GM19397 (cell line): ENCODE measurements around the gene SEMA4F.
A peak's percentile ranks its signal among the peaks of the same experiment; 100 is the strongest.

Experiments
- ATAC-seq: cut with Tn5 transposase; IDR thresholded peaks from one replicate; pipeline ENCODE4 v1.9.1; 2021; ENCODE audit warnings: mild to moderate bottlenecking, moderate library complexity; ENCODE audit not compliant: unreplicated experiment

SEMA4F gene

DNA sequence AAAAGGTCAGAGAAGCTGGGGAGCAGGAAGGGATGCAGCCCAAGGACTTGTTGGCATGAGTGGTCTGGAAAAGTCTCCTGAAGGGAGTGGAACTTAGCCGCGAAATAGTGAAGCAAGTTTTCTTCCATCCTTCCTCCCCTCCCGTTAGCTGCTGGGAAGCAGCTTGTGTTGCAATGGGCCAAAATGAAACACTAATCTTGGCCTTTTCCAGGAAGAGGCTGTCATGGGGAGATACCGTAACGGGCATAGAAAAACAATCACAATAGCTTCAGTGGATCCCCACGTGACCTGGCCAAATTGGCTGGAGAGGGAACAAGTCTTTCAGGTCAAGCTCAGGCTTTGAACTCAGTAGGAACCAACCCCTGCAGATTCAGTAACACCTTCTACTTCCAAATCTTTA, 49.3 kb downstream of the SEMA4F start:
- no peak for ATAC-seq

DNA sequence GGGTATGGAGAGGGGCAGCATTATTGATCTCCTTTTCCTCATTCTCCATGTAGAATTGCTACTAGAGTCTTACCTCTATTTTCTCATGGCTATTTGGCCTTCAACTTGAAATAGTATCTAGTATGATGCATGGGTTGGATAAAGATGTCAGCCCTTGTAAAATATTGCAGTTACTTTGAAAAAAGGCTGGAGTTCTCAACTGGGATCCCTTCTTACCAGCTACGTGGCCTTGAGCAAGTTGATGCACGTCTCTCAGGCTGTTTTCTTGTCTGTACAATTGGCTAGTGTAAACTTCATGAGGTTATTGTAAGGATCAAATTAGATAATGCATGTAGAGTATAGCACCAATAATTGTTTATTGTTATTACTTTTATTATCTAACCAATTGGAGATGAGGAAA, 50.2 kb downstream of the SEMA4F start:
- ATAC-seq = no peak

DNA sequence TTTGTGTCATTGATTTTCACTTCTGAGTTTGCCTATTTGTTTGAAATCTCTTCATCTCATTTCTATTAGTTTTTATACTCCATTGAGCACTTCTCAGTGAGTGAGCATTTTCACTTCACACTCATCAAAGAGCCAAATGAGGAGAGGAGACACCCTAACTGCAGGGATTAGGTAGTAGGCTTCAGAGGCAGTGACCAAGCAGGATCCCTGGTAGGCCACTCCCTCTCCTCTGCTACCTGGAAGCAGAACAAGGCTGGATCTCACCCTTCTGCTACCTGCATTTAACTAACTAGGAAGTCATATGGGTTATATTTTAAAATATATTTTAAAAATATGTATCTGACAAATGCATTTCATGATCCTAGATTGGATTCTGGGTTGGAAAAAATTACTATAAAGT, 52.7 kb downstream of the SEMA4F start:
- no peak for ATAC-seq

DNA sequence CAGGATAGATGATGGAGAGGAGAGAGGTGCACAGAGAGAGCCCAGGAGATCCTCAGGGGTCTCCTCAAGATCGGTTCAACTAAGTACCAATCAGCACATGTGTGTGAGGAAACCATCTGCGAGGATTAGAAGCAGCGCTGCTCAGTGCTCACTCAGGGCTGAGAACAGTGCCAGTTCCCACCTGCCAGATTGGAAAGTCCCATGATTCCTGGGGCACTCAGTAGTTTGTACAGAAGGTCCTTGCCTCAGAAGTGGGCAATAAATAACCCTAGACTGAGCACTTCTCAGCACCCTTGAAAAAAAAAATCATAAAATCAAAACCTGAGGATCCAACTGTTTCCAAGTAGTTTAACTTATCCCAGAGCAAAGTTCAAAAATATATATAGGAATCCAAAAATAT, 53.8 kb downstream of the SEMA4F start:
- ATAC-seq = no peak

DNA sequence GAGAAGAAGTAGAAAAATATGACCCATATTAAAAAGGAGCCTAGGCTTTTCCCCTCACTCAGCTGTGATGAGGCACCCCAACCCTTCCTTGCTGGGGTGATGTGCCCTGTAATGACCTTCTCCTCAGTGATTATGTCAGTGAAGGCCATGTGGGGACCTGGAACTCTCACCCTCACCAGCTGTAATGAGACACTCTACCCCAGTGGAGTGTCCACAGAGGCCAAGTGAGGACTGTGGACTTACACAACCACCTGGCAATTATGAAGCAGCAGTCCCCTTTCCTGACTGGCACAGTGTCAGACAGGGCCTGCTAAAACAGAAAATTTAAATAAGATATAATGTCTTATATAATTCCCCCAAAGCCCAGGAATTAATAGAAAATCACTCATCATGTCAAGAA, 54.2 kb downstream of the SEMA4F start:
- no peak for ATAC-seq

DNA sequence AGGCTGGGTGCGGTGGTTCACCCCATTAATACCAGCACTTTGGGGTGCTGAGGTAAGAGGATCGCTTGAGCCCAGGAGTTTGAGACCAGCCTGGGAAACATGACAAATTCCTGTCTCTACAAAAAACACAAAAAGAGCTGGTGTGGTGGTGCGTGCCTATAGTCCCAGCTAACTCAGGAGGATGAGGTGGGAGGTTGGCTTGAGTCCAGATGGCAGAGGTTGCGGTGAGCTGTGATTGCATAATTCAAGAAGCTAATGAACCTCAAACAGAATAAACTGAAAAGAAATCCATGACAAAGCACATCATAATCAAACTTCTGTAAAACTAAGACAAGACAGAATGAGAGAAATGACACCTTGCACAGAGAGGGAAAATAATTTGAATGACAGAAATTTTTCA, 54.8 kb downstream of the SEMA4F start:
- no peak for ATAC-seq

DNA sequence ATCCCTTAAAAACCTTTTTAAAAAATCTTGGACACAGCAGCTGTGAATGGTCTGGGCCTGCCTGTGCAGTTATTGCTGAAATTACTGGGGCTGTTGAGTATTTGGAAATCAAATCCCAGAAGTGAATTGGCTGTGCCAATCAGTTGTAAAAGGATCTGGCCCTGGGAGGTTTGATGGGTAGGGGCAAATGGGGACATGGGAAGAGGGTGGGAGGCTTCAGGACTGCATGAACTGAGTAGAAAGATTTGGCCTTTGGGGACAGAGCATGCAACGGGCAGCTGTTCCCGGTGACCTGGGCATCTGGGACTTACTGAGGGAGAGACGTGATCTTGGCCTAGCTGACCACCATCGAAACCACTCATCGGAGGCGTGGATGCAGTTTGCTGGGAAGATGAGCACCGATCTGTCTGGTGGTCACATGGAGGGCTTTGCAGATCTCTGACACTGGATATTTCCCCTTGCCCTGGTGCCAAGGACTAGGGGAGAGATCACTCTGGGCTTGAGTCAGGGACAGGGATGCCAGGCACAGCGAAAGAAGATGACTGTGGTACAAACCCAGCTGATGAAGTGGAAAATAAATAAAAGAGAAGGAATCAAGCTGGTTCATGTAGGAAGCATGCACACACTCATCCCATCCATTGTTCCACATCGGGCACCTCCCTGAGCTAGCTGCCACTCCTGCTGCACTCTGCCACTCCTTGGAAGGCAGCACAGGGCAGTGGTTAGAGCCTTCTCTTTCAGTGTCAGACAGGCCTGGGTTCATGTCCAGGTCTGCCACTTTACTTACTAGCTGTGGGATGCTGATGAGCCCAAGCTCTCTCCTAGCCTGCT, 58.4 kb downstream of the SEMA4F start:
- no peak for ATAC-seq

DNA sequence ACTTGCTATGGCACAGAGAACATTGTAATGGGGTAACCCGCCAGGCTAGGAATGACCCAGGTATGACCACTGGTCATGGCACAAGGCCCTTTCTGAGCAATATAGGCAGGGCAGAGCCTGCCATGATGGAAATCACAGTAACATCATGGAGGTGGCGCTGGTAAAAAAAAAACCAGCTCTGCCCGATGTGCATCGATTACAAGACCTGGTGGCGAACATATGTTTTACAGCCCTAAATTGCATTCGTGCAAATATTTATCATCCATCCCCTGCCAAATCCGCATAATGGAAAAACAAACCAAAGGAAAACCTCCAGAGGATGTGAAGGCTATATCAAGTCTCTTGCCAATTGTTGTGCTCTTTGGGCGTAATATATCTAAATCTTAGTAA, 60.6 kb downstream of the SEMA4F start:
- no peak for ATAC-seq

DNA sequence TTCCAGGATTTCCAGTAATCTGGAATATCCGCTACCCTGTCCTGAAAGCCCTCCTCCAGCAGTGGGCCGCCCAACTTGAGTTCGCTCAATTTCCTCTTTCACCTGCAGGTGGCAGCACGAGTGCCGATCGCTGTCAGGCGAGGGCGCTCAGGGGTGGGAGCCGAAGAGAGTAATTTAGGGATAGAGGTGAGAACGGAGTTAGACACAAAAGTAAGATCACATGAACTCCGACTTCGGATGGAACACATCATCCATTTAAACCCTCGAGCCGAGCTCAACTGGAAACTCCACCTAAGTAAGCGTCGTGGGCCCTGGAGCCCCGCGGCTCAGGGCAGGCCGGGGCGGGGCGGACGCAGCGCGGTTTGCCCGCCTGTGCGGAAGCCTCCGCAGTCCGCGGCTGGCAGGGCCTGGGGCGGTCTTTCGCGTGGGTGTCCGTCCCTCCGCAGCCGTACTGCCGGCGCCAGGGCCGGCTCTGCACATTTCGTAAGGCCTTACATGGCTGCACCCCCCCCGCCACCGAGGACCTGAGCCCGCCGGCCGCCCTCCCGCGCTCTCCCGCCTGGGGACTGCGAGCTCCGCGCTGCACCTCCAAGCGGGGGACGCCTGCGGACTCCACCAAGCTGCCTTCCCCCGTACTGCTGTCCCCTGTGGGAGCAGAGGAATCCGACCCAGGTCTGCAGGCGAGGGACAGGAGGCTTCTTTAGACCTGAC, 61.2 kb downstream of the SEMA4F start:
- ATAC-seq = peak; percentile 91

DNA sequence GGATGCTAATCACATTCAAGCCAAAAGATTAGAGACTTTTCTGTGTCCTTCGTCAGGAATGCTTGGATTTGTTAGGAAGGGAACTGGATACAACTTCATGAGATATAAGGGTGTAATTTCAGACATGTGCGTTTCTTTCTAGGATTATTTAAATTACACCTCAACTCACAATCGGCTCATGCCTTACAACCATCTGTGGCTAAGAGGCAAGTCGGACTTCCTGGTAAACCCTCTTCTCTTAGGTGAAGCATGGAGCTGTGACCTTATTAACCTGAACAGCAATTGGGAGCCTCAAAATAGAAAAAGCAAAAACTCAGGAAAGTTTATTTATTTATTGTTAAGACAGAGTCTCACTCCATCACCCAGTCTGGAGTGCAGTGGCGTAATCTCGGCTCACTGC, 61.8 kb downstream of the SEMA4F start:
- ATAC-seq = no peak

DNA sequence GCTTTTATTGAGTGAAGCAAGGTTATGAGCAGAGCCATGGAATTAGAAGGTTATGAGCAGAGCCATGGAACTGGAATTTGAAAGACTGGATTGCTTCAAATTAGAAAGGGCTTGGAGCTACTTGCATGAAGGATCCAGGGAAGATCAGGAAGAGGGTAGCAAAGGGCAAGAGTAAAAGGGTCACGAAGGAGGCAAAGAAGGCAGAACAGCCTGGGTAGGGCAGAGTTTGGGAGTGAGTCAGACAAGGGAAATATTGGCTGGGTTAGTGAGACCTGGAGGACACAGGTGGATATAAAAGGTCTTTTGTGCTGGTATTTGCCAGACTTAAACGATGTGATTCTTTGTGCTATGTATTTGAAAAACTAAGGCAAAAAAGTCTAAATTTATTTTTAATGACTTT, 65.0 kb downstream of the SEMA4F start:
- no peak for ATAC-seq

DNA sequence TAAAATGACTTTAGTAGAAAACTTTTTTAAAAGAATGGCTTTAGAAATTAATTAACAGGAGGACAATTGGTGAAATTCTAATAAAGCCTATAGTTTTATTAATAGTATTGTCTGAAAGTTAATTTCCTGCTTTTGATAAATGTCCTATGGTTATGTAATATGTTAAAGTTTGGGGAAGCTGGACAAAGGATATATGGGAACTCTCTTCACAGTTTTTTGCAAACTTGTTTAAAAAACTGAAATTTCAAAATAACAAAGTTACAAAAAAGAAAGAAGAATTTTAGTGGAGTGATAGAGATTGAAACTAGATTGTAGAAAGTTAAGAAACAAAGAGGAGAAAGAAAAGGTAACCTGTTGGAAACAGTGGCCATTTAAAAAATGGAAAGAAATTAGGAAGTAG, 67.3 kb downstream of the SEMA4F start:
- ATAC-seq = no peak

DNA sequence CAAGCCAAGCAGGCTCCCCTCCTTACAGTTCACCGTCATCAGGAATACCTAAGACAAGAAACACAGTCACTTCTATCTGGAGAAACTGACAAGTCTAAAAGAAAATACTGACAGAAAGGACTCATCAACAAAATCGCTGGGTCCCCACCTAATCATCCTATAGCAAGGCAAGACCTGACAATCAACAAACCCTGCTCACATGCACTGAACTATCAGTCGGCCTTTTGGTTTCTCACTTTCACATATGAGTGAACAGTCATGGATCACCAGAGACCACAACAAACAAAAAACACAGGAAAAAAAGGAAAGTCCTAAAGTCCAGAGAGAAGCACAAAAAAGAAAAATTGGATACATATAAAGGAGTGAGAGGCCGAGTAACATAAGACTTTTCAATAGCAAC, 70.4 kb downstream of the SEMA4F start:
- ATAC-seq = no peak

DNA sequence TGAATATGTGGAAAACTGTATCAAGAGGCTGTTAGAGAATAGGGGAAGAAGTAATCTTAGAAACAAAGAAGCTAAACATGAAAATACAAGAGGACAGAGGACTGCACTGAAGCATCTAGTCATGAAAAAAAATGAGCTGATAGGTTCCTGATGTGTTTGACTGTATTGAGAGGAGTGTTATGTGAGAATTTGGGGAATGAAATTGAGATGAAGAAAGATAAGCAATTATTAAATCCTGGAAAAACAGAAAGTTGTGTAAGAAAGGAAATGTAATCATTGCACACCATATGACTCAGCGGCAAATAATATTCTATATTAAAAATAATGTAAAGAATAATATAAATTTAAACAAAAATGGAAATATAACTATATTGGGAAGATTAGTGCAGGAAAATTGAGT, 71.2 kb downstream of the SEMA4F start:
- ATAC-seq = no peak

DNA sequence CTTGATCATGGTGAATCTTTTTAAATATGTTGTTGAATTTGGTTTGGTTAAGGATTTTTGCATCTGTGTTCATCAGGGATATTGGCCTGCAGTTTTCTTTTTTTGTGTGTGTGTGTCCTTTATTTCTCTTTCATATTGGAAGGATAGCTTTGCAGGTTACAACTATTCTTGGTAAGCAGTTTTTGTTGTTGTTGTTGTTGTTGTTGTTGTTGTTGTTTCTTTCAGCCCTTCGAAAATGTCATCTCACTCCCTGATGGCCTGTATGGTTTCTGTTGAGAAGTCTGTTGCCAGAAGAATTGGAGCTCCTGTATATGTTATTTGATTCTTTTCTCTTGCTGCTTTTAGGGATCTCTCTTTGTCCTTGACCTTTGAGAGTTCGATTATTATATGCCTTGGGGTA, 74.8 kb downstream of the SEMA4F start:
- no peak for ATAC-seq

DNA sequence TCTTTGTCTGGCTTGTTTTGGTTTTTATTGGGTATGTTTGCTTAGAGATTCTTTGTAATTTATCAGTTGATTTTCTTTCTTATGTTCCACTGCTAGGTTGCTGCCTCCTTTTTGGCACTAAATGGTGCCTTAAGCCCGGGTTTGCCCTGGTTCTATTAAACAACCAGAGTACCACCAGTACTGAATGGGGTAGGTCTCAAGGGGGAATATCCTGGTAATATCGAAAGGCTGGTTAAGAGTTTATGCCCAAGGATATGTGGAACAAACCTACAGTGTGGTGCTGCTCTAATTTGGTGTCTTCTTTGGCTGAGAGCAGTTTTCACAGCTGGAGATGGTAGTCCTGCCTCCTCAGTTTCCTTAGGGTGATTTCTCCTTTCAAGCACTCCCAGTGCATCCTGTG, 76.5 kb downstream of the SEMA4F start:
- ATAC-seq = no peak
